SKM-1 (cell line): ENCODE results near the gene TFEC.
"Not testable (repeated sequence)": the region's sequence is repeated elsewhere in the genome, so short reads cannot be mapped to it uniquely, and the experiment has no call there.

ENCODE experiments used
- DNase-seq: peaks from one replicate; lab custom pipeline; 2025; ENCODE audit not compliant: unreplicated experiment; lab: John Stamatoyannopoulos, UW

The TFEC gene

GRCh38 chr7:116030651-116031276 is at the start of gene TFEC:
Gene TFEC (minus strand): TSS chr7:116030763. CDS start chr7:115984441, 46,322 bp downstream.
- peak; percentile 38 for DNase-seq

- no peak for DNase-seq
These were observed 45.0 kb upstream of the TFEC start for GRCh38 chr7:116075351-116076145.

- DNase-seq: no peak
These were observed 41.1 kb upstream of the TFEC start for GRCh38 chr7:116071629-116072028.

- no peak for DNase-seq
These were observed 33.6 kb upstream of the TFEC start for GRCh38 chr7:116064179-116064578.

- DNase-seq: no peak
These were observed 32.1 kb upstream of the TFEC start for GRCh38 chr7:116062666-116063065.

- DNase-seq: no peak
These were observed 21.4 kb upstream of the TFEC start for GRCh38 chr7:116052006-116052405.

GRCh38 chr7:116047261-116047660 is 16.7 kb upstream of the TFEC start:
- not testable (repeated sequence) for DNase-seq

- no peak for DNase-seq
These were observed 15.0 kb upstream of the TFEC start for GRCh38 chr7:116045532-116045931.

- DNase-seq: no peak
These were observed 11.1 kb upstream of the TFEC start for GRCh38 chr7:116041615-116042014.

- DNase-seq: no peak
These were observed 6.8 kb upstream of the TFEC start for GRCh38 chr7:116037401-116037800.

GRCh38 chr7:116034411-116034810 is 3.8 kb upstream of the TFEC start:
- no peak for DNase-seq

- no peak for DNase-seq
These were observed 2.3 kb upstream of the TFEC start for GRCh38 chr7:116032886-116033285.

- DNase-seq: no peak
These were observed 1.8 kb downstream of the TFEC start for GRCh38 chr7:116028787-116029186.

GRCh38 chr7:116027786-116028185 is 2.8 kb downstream of the TFEC start:
- DNase-seq: no peak

- no peak for DNase-seq
These were observed 5.4 kb downstream of the TFEC start for GRCh38 chr7:116024826-116025809.

- DNase-seq: no peak
These were observed 9.3 kb downstream of the TFEC start for GRCh38 chr7:116021237-116021636.

- no peak for DNase-seq
These were observed 11.8 kb downstream of the TFEC start for GRCh38 chr7:116018731-116019130.

- no peak for DNase-seq
These were observed 16.9 kb downstream of the TFEC start for GRCh38 chr7:116013675-116014074.

- DNase-seq: no peak
These were observed 19.0 kb downstream of the TFEC start for GRCh38 chr7:116011584-116011983.

- DNase-seq: not testable (repeated sequence)
These were observed 25.8 kb downstream of the TFEC start for GRCh38 chr7:116004762-116005161.

GRCh38 chr7:115997221-115997620 is 33.3 kb downstream of the TFEC start:
- no peak for DNase-seq
